DMS79 treated with DMSO at 0.1 percent for 48 hours (cell line): ENCODE results near the gene TMCO4.
A peak's percentile ranks its signal among the peaks of the same experiment; 100 is the strongest.

Experiments used
- DNase-seq: peaks from one replicate; lab custom pipeline; 2025; lab: John Stamatoyannopoulos, UW

TMCO4 gene

DNA sequence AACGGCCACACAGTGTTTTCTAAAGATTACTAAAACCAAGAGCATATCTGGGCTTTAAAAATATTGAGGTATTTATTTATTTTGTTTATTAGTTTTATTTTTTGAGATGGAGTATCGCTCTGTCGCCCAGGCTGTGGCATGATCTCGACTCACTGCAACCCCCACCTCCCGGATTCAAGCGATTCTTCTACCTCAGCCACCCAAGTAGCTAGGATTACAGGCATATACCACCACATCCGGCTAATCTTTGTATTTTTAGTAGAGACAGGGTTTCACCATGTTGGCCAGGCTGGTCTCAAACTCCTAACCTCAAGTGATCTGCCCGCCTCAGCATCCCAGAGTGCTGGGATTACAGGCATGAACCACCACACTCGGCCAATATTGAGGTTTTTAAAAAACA is 23.9 kb downstream of the TMCO4 start:
- DNase-seq, result no peak

DNA sequence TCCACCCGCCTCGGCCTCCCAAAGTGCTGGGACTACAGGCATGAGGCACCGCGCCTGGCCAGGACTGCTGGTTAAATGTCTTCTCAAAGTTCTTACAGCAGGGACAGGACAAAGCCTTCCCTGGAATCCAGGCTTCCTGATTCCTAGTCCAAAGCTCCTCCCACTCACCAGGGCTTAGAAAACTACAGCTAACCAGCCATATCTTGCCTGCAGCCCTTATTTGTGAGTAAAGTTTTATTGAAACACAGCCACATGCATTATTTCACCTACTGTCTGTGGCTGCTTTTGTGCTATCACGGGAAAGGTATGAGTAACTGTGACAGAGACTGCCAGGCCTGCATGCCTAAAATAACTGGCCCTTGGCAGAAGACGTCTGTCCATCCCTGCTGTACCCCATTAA is 24.4 kb downstream of the TMCO4 start:
- DNase-seq, result no peak

DNA sequence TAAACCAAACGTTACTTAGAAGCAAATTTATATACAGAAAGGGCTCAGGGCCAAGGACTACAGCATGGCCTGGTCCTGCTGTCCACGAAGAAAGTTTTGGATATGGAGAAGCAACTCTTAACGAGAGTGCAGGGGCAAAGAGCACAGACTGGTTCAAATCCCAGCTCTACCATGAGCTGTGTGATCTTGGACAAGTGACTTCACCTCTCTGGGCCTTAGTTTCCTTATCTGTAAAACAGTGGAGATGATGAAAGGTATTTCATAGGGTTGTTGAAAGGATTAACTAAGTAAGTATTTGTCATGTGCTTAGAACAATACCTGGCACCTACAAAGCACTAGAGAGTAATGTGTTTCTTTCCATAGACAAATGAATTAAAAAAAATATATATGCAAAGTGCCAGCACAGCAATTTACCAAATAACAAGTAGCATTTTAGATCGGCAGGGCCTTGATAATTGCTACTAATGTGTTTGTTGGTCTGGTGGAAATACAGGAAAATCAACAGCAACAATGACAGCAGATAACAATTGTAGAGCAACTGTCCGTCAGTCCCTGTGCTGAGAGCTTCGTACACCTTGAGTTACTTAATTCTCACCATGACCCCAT is 25.4 kb downstream of the TMCO4 start:
- no peak for DNase-seq

DNA sequence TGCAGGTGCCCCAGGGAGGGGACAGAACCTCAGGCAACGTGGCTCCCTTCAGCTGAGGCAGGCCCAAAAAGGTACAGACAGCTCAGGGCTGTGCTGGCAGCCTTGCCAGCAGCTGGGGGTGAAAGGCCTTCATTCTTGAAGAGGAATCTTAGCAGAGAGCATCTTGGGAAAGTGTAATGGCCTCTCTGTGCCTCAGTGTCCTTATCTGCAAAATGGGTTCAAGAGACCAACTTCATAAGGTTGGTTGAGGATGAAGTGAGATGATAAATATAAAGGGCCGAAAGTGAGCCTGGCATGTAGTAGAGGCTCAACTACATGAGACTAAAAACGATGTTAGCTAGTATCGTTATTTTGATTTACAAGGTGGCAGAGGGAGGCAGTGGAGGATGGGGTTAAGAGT is 26.2 kb downstream of the TMCO4 start:
- DNase-seq, result no peak

DNA sequence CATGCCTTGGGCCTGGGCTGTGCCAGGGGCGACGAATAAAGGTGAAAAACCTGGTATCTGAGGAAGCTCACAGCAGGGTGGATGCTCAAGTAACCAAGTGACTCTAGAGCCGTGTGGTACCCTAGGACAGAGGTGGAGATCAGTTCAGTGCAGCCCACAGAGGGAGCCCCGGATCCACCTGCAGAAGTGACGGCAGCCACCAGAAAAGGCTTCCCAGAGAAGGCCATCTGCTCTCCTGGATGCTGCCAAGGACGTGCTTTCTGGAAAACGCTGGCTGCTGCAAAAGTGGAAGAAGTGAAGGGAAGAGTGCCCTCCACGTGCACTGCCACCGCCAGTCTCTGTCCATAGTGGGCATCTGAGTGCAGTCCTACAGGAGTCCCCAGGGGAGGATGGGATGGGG is 27.7 kb downstream of the TMCO4 start:
- DNase-seq, result no peak

DNA sequence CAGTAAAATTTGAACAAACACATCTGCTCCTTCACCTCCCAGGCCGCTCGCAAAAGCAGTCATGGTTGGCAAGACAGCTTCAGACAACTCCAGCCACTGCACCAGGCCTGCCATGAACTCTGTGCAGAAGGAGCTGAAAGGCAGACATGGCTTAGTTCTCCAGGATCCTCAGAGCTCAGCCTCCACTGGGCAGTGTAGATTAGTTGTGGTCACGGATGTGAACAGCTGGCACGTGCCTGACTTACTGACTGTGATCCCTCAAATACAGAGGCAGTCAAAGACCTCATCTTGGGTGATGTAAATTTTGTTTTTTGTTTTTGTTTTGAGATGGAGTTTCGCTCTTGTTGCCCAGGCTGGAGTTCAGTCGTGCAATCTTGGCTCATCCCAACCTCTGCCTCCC is 28.4 kb downstream of the TMCO4 start:
- DNase-seq, result no peak

DNA sequence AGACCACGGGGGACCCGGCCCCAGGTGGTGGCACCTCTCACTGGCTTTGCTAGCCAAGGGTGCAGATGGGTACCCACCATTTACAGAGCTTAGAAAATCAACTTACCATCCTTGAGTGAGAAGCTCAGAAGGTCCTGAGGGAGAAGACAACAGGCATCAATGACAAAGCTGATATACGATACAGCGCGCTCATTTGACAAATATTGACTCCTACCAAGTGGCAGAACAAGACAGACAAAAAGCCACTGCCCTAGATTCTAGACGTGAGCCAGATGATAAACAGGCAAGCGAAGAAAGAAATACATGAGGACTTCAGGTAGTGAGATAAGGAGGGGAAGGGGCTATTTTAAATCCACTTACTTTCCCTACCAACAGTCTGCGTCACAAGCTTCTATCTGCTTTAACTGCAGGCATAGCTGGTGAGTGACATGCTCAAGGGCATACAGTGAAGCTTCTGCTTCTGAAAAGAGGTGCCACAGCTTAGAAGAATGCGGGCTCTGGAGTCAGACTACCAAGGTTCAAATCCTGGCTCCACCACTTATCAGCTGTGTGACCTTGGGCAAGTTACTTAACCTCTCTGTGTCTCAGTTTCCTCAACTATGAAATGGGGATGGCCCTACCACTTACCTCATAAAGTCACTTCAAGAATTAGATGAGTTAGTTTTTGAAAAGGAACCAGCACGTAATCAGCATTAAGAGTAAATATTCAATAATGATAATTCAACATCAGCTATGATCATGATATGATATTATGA is 29.1 kb downstream of the TMCO4 start:
- DNase-seq, result no peak

DNA sequence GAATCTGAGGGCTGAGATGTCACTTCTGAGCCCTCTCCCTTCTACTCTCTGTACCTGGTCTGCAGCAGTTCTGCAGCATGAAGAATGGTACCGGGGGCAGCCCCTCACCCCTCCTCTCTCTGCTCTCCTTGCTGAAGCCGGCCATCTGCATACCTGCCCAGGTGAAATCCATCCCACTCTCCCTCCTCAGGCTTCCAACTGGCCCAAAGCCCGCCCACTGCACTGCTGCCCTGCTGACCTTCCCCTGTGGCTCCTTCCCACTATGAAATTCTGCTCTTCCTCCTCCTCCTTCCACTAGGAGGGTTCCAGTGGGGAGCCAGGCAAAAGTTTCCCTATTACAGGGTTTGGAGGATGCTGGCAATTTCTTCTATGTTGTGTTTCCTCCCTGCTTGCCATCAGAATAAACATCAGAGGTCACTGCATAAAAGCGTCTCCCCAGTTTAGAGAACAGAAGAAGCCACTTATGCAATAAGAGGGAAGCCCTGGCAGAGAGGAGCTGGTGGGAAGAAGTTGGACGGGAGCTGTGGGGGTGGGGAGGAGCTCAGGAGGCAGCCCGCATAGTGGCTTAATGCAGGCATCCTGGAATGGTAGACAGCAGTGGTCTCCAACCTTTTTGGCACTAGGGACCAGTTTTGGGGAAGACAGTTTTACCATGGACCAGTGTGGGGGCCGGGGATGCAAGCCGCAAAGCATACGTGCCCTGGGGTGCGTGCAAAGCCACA is 30.3 kb downstream of the TMCO4 start:
- DNase-seq, result no peak

DNA sequence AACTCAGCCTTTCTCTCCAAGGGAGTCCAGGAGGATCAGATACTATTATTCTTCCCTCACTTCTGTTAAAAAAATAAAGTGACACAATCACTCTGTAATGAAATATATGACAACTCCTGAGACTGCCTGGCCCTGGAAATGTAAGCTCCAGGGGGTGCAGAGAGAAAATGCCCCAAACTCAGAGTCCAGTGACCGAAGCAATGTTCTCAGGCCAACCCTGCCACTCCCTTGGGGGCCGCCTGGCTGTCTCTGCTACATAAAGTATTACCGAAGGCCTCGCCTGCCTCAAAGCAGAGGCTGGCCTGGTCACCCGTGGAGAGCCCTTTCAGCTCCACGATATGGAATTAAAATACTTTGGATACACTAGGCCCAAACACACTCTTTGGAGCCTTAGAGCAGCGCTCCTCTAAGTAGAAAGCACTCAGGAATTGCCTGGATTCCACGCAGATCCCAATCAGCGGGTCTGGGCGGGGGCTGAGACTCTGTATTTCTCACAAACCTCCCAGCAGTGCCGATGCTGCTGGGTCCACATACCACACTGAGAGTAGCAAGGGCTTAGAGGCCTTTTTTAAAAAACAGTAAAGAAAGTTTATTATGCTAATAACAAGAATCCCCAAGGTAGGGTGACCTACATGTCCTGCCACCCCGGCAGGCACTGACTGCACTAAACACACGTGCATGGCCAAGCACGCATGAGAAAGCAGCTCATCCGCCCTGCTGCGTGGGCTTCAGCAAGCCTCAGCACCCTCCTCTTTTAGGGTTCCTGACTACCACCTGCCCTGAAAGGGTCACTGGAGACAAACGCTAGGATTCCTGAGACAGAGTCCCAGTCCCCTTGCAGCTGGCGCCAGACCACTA is 31.1 kb downstream of the TMCO4 start:
- DNase-seq, result no peak

DNA sequence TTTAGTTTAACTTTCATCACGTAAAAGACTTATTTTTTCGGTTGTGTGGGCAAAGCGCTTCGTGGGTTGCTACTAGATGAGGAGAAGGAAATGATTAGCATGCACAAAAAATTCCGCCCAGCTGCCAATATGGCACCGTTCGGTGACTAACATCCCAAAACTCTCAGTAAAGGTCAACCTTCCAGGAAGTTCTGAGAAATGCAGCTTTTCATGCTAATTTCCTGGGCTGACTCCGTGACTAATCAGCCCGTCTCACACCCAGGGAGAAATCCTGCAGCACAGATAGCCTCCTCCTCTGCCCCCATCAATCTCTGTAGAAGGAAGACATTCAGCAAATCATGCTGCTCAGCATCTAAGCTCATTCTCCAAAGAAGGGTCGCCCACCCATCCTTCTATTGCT is 34.1 kb downstream of the TMCO4 start:
- DNase-seq, result no peak

DNA sequence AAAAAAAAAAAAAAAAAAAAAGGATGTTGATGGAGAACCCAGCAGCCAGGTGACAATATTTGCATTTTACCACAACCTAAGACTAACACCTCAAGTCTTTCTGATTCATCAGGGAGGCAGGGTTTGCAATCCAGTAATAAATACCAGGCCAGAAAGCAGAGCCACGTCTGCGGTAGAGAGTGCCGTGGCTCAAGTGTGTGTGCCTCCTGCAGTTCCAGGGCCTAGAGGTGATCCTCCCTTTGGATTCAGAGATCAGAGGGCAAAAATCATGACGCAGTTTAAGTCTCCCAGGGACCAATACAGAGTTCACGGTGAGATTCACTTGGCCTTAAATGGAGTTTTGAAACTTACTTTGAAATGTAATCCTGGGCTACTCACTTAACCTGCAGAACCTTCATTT is 34.9 kb downstream of the TMCO4 start:
- no peak for DNase-seq

DNA sequence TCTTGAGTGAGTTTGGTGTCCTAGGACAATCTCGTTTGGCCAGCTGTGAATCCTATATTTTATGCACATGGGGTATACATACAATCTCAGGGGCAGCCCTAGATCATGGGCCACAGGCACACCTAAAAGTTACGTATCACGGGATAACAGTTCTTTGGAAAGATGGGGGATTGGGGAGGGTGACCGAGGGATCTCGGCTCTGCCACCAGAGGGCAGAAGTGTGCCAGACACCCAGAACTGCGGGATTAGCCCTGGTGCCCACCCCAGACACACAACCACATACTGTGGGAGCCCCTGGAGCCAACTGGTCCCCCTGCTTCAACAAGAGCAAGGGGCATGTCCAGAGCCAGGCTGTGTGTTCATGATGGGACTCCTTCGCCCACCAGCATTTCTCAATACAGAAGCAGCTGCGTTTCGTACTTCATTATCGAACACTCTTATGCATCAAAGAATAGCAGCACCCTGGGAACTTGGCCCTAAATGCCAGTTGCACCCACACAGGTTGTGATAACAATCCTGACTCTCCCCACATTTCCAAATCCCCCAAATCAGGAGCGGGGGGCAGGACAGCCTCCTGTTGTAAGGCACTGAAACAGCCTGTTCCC is 37.4 kb downstream of the TMCO4 start:
- peak; percentile 13 for DNase-seq

DNA sequence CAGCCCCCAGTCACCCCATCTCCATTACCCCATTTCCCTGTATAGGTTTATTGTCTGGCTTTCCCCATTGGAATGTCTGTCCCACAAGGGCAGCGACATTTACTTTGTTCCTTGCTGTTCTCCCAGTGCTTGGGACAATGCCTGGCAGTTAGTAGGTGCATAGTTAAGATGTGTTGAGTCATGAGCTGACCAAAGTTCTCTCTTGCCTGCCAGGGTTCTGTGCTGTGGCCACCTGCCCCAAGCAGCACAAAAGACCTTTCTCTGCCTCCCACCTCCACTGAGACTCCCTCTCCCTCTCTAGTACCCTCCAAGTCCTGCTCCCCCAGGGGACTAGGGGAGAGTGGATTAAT is 40.0 kb downstream of the TMCO4 start:
- no peak for DNase-seq

DNA sequence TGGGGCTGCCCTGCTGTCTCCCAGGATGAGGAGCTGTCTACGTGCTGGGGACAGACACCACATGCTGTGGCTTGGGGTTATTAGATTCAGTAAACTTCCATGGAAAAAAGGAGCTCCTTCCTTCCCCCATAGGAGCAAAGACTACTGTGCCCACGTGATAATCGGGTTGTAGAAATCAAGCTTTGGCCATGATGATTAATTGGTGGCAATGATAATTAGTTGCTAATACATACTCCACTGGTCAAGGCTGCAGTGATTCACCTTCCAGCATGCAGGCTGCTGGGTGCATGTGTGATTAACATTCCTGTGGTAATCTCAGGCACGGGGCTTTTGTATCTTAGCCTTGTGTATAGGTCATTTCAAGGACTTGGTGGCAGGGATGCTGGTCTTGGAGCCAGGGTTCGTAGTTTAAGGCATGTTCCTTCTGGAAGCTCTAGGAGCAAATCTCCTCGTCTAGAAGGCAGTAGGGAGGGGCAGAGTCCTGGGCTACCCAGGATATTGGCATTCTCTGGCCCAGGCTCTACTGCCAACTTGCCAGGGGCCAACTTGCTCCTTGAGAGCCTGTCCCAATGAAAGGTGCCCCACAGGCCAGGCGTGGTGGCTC is 41.4 kb downstream of the TMCO4 start:
- no peak for DNase-seq

DNA sequence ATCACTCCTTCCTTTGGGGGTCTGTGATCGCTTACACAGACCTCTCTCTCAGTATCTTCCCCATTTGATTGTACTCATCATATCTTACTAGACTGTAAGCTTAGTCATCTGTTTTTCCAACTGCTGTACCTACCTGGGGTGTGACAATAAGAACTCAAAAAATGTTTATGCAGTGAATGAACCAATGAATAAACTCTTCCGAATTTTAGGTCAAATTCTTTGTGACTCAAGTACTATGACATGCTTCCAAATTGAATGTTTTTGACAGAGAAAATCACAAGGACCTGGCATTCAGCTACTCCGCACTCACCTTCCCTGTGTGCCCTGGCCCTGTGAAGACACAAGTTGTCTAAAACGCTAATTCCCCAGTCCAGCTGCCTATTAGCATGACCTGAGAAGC is 42.1 kb downstream of the TMCO4 start:
- DNase-seq, result no peak

DNA sequence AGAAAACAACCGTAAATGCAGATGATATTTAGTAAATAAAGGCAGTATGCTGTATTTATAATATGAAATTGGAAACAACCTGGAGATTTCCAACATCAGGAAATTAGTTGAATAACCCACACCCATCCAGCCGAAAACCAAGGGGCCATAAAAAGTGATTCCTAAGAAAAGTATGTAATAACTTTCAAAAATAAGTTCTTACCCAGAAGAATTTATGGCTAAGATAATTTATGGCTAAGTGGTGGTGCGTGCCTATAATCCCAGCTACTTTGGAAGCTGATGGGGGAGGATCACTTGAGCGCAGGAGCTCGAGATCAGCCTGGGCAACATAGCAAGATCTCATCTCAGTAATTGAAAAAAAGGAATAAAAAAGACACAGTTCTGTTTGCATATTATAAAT is 43.2 kb downstream of the TMCO4 start:
- DNase-seq, result no peak

DNA sequence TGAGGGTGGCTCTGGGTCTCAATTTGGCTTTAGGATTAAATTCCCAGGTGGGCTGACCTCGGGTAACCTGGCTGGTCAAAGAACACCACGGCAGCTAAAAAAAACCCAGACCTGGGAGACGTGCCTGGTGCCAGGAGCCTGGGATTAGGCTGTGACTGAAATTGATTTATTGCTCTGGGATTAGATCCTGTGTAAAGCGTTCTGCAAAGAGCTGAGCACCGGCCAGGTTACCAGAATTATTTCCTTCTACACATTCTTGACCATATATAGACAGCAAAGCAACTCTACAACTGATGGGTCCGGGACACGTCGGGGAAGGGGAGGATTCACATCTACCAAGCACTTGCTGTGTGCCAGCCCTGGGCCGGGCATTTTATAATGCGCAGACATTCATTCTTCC is 45.2 kb downstream of the TMCO4 start:
- DNase-seq, result no peak

DNA sequence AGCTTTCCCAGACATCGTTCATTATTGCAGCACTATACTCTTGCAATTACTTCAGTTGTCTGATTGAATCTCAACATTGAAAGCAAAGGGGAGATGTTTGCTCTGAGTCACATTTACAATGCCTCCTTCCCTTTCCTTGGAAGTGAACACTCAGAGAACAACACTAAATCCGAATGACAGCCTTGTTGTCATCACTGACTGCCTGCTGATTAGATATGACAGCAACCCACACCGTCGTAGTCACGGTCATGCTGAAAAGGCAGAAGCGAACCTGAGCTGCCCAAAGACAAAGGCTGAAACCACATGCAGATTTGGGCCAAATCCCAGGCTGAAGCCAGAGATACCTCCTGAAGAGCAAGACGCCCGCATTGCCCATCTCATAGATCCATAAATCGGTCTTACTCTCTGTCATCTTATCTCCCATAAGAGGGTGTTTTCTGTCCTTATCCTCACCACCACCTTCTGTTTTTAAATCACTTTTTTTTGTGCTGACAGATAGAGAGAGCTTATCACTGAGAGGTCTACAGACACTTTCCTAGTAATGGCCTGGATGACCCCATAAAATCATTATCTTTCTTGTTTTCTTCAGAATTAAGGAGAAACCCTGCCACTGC is 47.5 kb downstream of the TMCO4 start:
- DNase-seq, result no peak

DNA sequence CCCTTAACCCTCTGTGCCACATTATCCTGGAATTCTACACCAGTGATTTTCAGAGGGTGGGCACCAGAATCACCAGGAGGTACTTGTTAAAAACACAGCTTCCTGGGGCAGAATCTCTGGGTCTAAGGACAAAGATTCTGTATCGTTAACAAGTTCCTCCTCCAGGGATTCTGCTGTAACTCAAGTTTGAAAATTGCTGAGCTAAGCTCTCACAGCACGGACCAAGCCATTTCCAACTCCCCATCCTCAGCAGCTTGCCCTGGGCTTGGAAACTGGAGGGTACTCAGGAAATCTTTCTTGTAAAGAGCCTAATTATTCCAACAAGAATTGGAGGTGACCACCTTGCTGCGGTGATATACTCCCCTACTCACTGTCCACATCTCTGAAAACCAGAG is 48.8 kb downstream of the TMCO4 start:
- DNase-seq, result no peak

DNA sequence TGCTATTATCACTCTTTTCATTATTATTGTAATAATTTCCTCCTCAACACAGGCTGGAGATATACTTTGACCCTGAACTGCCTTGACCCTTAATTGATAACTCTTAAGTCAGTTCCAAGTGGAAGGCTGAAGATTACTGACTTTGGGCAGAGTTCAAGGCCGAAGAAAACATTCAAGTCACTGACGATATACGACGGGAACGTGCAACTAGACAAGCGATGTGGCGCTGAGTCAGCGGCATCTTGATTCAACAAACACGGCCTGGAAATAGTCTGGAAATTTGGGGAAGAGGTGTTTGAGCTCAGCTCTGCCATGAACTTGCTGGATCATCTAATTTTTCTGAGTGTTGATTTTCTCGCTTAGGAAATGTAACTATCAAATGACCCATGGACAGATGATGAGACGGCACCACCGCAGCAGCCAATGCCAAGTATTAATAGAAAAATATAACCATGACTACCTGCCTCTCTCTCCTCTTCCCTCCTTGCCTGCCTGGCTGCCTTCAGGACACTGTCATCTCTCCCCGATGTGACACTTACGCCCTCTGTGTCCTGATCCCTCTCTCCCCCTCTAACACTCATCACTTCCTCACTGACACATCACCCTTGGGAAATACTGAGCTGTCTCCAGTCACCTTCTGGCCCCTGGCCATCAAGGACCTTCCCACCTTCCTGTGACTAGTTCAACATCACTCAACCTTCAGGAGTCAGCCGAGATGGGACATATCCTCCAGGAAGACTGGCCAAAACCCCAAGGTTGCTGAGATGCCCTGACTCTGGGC is 49.4 kb downstream of the TMCO4 start:
- DNase-seq, result no peak

DNA sequence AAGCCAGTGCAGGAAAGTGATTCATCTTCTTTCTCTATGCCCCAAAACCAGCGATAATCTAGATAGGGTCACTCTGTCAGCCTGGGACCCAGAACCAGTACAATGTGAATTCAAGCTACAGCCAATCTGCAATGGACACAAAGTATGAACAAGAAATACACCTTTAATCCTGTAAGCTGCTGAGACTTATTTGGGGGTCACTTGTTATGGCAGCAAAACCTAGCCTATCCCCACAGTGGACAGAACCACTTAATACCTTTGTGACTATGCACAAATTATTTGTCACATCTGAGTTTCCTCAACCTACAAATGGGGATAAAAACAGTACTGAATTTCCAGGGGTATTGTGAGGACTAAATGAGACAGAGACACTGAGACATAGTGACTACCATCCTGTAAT is 50.0 kb downstream of the TMCO4 start:
- DNase-seq, result no peak
